GM21515 (cell line): ENCODE data around the gene GRB10.

Experiments used
- ATAC-seq: cut with Tn5 transposase; IDR thresholded peaks from one replicate; pipeline ENCODE4 v1.9.1; 2021; ENCODE audit not compliant: unreplicated experiment

Gene GRB10

GRCh38 chr7:50782375-50783208 lies at the start of gene GRB10:
TSS of gene GRB10 (minus strand) at chr7:50782896. CDS start at chr7:50732322, 50,574 bp downstream.
- no peak for ATAC-seq

- ATAC-seq: no peak
Measured at GRCh38 chr7:50828801-50829200, 46.1 kb upstream of the GRB10 start.

- ATAC-seq: no peak
Measured at GRCh38 chr7:50828116-50828515, 45.4 kb upstream of the GRB10 start.

GRCh38 chr7:50827281-50827680 lies 44.6 kb upstream of the GRB10 start:
- ATAC-seq: no peak

- ATAC-seq: no peak
Measured at GRCh38 chr7:50826371-50827172, 43.9 kb upstream of the GRB10 start.

- ATAC-seq: no peak
Measured at GRCh38 chr7:50825465-50825864, 42.8 kb upstream of the GRB10 start.

- ATAC-seq: no peak
Measured at GRCh38 chr7:50824882-50825281, 42.2 kb upstream of the GRB10 start.

- ATAC-seq: no peak
Measured at GRCh38 chr7:50822706-50823105, 40.0 kb upstream of the GRB10 start.

GRCh38 chr7:50822110-50822509 lies 39.4 kb upstream of the GRB10 start:
- ATAC-seq: no peak

- ATAC-seq: no peak
Measured at GRCh38 chr7:50821457-50822008, 38.8 kb upstream of the GRB10 start.

- no peak for ATAC-seq
Measured at GRCh38 chr7:50818324-50818723, 35.6 kb upstream of the GRB10 start.

- ATAC-seq: no peak
Measured at GRCh38 chr7:50817561-50817960, 34.9 kb upstream of the GRB10 start.

- no peak for ATAC-seq
Measured at GRCh38 chr7:50815138-50815537, 32.4 kb upstream of the GRB10 start.

- no peak for ATAC-seq
Measured at GRCh38 chr7:50814166-50814565, 31.5 kb upstream of the GRB10 start.

GRCh38 chr7:50812841-50813475 lies 30.3 kb upstream of the GRB10 start:
- no peak for ATAC-seq

GRCh38 chr7:50812094-50812493 lies 29.4 kb upstream of the GRB10 start:
- no peak for ATAC-seq

GRCh38 chr7:50808282-50808888 lies 25.7 kb upstream of the GRB10 start:
- no peak for ATAC-seq

- ATAC-seq: no peak
Measured at GRCh38 chr7:50807026-50807730, 24.5 kb upstream of the GRB10 start.

GRCh38 chr7:50806143-50806542 lies 23.4 kb upstream of the GRB10 start:
- no peak for ATAC-seq

- ATAC-seq: no peak
Measured at GRCh38 chr7:50805447-50806125, 22.9 kb upstream of the GRB10 start.
